Tibial nerve (tissue), 3 donors: ENCODE measurements around the gene NUBP1.

Experiments used
- CTCF ChIP-seq, 5 experiments: fragments of 200-600 bp in 3 of 5; fragments of 450-650 bp in 2 of 5; sonication (generic) in 3 of 5; IDR thresholded peaks; one replicate each; pipeline ENCODE4 v1.5.1; 2016 to 2019; ENCODE audit warnings: antibody characterized with exemption in 5 of 5, mild to moderate bottlenecking in 3 of 5, moderate library complexity in 2 of 5
- POLR2A ChIP-seq, 2 donors: fragments of 450-650 bp; IDR thresholded peaks; one replicate each; pipeline ENCODE4 v1.6.1; 2017; ENCODE audit warnings: antibody characterized with exemption in 2 of 2, mild to moderate bottlenecking in 2 of 2, moderate library complexity in 2 of 2

DNA sequence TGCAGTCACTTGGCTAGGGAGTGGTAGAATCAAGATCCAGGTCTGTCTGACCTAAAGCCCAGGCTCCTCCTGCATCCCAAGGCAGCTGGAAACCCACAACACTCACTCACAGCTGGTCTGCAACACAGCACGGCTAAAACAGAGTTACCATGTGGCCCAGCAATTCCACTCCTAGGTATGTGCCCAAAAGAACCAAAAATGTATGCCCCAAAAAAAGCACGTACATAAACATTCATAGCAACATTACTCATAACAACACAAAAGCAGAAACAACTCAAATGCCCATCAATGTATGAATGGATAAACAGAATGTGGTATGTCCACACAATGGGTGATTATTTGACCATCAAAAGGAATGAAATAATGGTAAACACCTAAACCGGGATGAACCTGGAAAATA lies 66.1 kb downstream of the NUBP1 start:
- no peak for TF ChIP-seq CTCF (IDR thresholded peaks at IDR 0.05)
- no peak for TF ChIP-seq POLR2A (IDR thresholded peaks at IDR 0.05)
